BJ (cell line): Measurements from ENCODE around the gene SRMS. TPM values are rescaled to one million over a fixed set of nuclear protein-coding genes. Genes with fewer than 3 reads are reported as not detected.

Source experiments
- CTCF ChIA-PET: fragments of 350-600 bp; formaldehyde crosslinking; extraction: SDS; loops from one replicate; lab custom pipeline; 2021; ENCODE audit warnings: antibody characterized with exemption, inconsistent platforms; lab: Yijun Ruan, JAX
- POLR2A ChIA-PET: fragments of 300-600 bp; sonication (Branson Sonifier 250); formaldehyde crosslinking; extraction: SDS; loops from one replicate; lab custom pipeline; 2021; ENCODE audit warnings: antibody characterized with exemption; lab: Charles Lee
- DNase-seq: peaks from one replicate; pipeline ENCODE4 v3.0.0-alpha.2; 2011; ENCODE audit warnings: low read depth
- H3K27me3 ChIP-seq: 2 replicates; pipeline ENCODE4 v1.6.0; 2011; ENCODE audit warnings: low read length; ENCODE audit not compliant: control insufficient read depth, insufficient read depth
- H3K36me3 ChIP-seq: 2 replicates; pipeline ENCODE4 v1.5.1; 2011; ENCODE audit warnings: low read length; ENCODE audit not compliant: control insufficient read depth, insufficient read depth
- H3K4me3 ChIP-seq: 2 replicates; pipeline ENCODE4 v1.5.1; 2011; ENCODE audit warnings: low read depth, mild to moderate bottlenecking, control low read depth, low read length
- CTCF ChIP-seq: IDR thresholded peaks from 2 replicates; pipeline ENCODE4 v1.5.1; 2011; ENCODE audit warnings: low read depth, mild to moderate bottlenecking, control low read depth, inconsistent platforms, low read length, moderate library complexity; ENCODE audit not compliant: insufficient read depth
- polyA plus RNA-seq: library from polyadenylated mRNA; depleted of rRNA; stranded (reverse); fragments of >200 nt; gene quantifications from 2 replicates; pipeline ENCODE4 v1.2.3, GENCODE V29; 2011

Gene SRMS
- polyA plus RNA-seq, 1 experiment = not detected

- no peak for TF ChIP-seq CTCF
- CTCF ChIA-PET = interaction anchor here (4.7 kb wide), 1 partner anchor 11 kb away, joined by 16 read pairs; no protein-coding TSS in a partner anchor
- Histone ChIP-seq H3K27me3 (peaks cover 5% of the 10 kb centered on the region), H3K4me3 (no peak overlapping the region), H3K36me3 (no peaks in the 10 kb centered on the region)
- no peak for DNase-seq
- POLR2A ChIA-PET = no interaction called here
These were observed 1.5 kb upstream of the SRMS start for GRCh38 chr20:63549019-63549418.

- CTCF ChIA-PET = no interaction called here
These were observed 993 bp upstream of the SRMS start for GRCh38 chr20:63548542-63548941.

GRCh38 chr20:63546956-63547724 is 409 bp downstream of the SRMS start:
- ChIA-PET CTCF (interaction anchor here (3.0 kb wide), 1 partner anchor 10 kb away, joined by 7 read pairs; the partner anchor contains the start of gene PTK6), POLR2A (no interaction called here)
- Histone ChIP-seq H3K36me3 (no peaks in the 10 kb centered on the region), H3K4me3 (no peak overlapping the region), H3K27me3 (peaks cover 5% of the 10 kb centered on the region)
- TF ChIP-seq CTCF = no peak
- no peak for DNase-seq

More at GRCh38 chr20:63548542-63548941, 993 bp upstream of the SRMS start:
- Histone ChIP-seq H3K36me3 (no peaks in the 10 kb centered on the region), H3K4me3 (no peak overlapping the region), H3K27me3 (peaks cover 5% of the 10 kb centered on the region)
- no peak for DNase-seq
- TF ChIP-seq CTCF = no peak
- POLR2A ChIA-PET = no interaction called here

- Histone ChIP-seq H3K4me3 (no peak overlapping the region), H3K36me3 (no peaks in the 10 kb centered on the region), H3K27me3 (peaks cover 5% of the 10 kb centered on the region)
- ChIA-PET CTCF (interaction anchor here (3.0 kb wide), 1 partner anchor 9 kb away, joined by 7 read pairs; the partner anchor contains the start of gene PTK6), POLR2A (no interaction called here)
- no peak for DNase-seq
- TF ChIP-seq CTCF = no peak
These were observed 1.1 kb downstream of the SRMS start for GRCh38 chr20:63546256-63546955.

GRCh38 chr20:63545814-63546213 is 1.7 kb downstream of the SRMS start:
- DNase-seq = no peak
- ChIA-PET CTCF (interaction anchor here (3.0 kb wide), 1 partner anchor 9 kb away, joined by 7 read pairs; the partner anchor contains the start of gene PTK6), POLR2A (no interaction called here)
- Histone ChIP-seq H3K27me3 (peaks cover 5% of the 10 kb centered on the region), H3K36me3 (no peaks in the 10 kb centered on the region), H3K4me3 (no peak overlapping the region)
- TF ChIP-seq CTCF = no peak
